Heart left ventricle (tissue), 16 donors: ENCODE results near the gene CLNK. TPM values are rescaled to one million over a fixed set of nuclear protein-coding genes. Genes with fewer than 3 reads are reported as not detected.

Experiments used
- ATAC-seq, 4 donors: fragments of 200-7000 bp; cut with Tn5 transposase; one replicate each; pipeline ENCODE4 v1.9.1; 2020 to 2022; ENCODE audit warnings: moderate library complexity in 4 of 4, mild to moderate bottlenecking in 3 of 4, moderate number of reproducible peaks in 1 of 4
- DNase-seq, 5 donors: peaks; one replicate each; pipeline ENCODE4 v3.0.0-alpha.2; 2020
- H3K27ac ChIP-seq, 12 donors: fragments of 200-600 bp; sonication (generic) in 4 of 12; one replicate each; pipeline versions ENCODE4 v1.5.0 to v1.8.0; 2016 to 2022; ENCODE audit warnings: mild to moderate bottlenecking in 2 of 12
- H3K27me3 ChIP-seq, 9 donors: fragments of 200-600 bp; sonication (generic) in 2 of 9; one replicate each; pipeline versions ENCODE4 v1.5.1 to v1.8.0; 2016 to 2022; ENCODE audit warnings: mild to moderate bottlenecking in 3 of 9
- H3K36me3 ChIP-seq, 9 donors: fragments of 200-600 bp; sonication (generic) in 2 of 9; one replicate each; pipeline versions ENCODE4 v1.5.0 to v1.8.0; 2018 to 2022; ENCODE audit warnings: mild to moderate bottlenecking in 2 of 9
- H3K4me1 ChIP-seq, 12 donors: fragments of 200-600 bp; sonication (generic) in 4 of 12; one replicate each; pipeline versions ENCODE4 v1.5.0 to v1.8.0; 2016 to 2022; ENCODE audit warnings: mild to moderate bottlenecking in 3 of 12
- H3K4me3 ChIP-seq, 12 donors: fragments of 200-600 bp; sonication (generic) in 4 of 12; one replicate each; pipeline versions ENCODE4 v1.5.0 to v1.8.0; 2017 to 2022; ENCODE audit warnings: mild to moderate bottlenecking in 9 of 12, moderate library complexity in 4 of 12
- H3K9me3 ChIP-seq, 12 donors: fragments of 200-600 bp; sonication (generic) in 4 of 12; one replicate each; pipeline versions ENCODE4 v1.5.0 to v1.8.0; 2016 to 2022; ENCODE audit warnings: mild to moderate bottlenecking in 1 of 12
- POLR2A ChIP-seq, 2 donors: fragments of 450-650 bp; IDR thresholded peaks; one replicate each; pipeline ENCODE4 v1.6.1; 2017; ENCODE audit warnings: antibody characterized with exemption in 2 of 2, mild to moderate bottlenecking in 2 of 2, moderate library complexity in 2 of 2
- WGBS, 4 donors: extraction: QIAGEN DNeasy Blood & Tissue Kit in 2 of 4; methylation state at CpG; one replicate each; pipeline versions ENCODE4 v1.1.5 to v1.1.7; 2013 to 2018; 5-methylcytosine and 5-hydroxymethylcytosine counted together
- intact Hi-C, 10 donors: fragments of 100-400 bp; cut with DNase I; formaldehyde crosslinking; loops; one replicate each; pipeline versions ENCODE4 v1.11.1 to v1.14.2; 2022
- polyA plus RNA-seq, 2 donors: library from polyadenylated mRNA; stranded (reverse); fragments of 200-250 nt; gene quantifications; one replicate each; pipeline ENCODE4 v1.2.3, GENCODE V29; 2013
- total RNA-seq, 9 donors: library from RNA; depleted of rRNA in 2 of 9; stranded (reverse); fragments of >200 nt in 2 of 9; fragmentation: NEBNext Ultra II Directional in 3 of 9; extraction: Animal tissue kit (Norgen Biotek cat#: 25700) in 3 of 9; gene quantifications; one replicate each; pipeline versions ENCODE4 v1.1.0 to v1.2.4, GENCODE V29; 2016 to 2023
- TF ChIP-seq, protein P1 (sequence below), 12 donors: fragments of 200-600 bp; sonication (generic) in 4 of 12; IDR thresholded peaks; one replicate each; pipeline versions ENCODE4 v1.5.0 to v1.8.0; 2018 to 2022; ENCODE audit warnings: antibody characterized with exemption in 12 of 12, mild to moderate bottlenecking in 5 of 12
- donor health status: ischemic (EF 13 %, LVEDD 7.1; RV severe dilation, severe dysfunction).
- donor health status: healthy with polysubstance abuse.
- donor health status: DM: no; HTN: yes; CAD: no.
- donor health status: DM: no; HTN: no; CAD: no.
- donor health status: ischemic (EF 25% LVEDD 6.9; RV normal size, moderate dysfunction).
- donor health status: ischemic (EF 25% LVEDD 5.7; RV mildly dilated, moderate dysfunction).
- donor health status: healthy.
- donor health status: DM: yes; HTN: yes; CAD: no.
- donor health status: ischemic (EF 35%, LVEDD 5.7; RV mildly dilated, moderate dysfunction).
- donor health status: nonischemic (EF 11% LVEDD 7.7; RV severe dilation, severe dysfunction).
- donor health status: DM: yes; HTN: yes; CAD: no.
- donor health status: PGD.
- donor health status: ischemic (EF 29% LVEDD 5.4; RV normal size, mild dysfunction).
- donor health status: nonischemic (EF 23%, LVEDD 6.1; RV moderate dilation, normal function).

CLNK gene
- total and polyA plus RNA-seq, 11 donors, result 0.01 to 0.16 (median 0.11) TPM; not detected in 8

GRCh38 chr4:10701702-10702460 is 17.3 kb upstream of the CLNK start:
- 65 to 70% (median 66%) methylated on average over 7 of the region's 7 CpGs for WGBS, 4 donors
- TF ChIP-seq, protein P1, sequence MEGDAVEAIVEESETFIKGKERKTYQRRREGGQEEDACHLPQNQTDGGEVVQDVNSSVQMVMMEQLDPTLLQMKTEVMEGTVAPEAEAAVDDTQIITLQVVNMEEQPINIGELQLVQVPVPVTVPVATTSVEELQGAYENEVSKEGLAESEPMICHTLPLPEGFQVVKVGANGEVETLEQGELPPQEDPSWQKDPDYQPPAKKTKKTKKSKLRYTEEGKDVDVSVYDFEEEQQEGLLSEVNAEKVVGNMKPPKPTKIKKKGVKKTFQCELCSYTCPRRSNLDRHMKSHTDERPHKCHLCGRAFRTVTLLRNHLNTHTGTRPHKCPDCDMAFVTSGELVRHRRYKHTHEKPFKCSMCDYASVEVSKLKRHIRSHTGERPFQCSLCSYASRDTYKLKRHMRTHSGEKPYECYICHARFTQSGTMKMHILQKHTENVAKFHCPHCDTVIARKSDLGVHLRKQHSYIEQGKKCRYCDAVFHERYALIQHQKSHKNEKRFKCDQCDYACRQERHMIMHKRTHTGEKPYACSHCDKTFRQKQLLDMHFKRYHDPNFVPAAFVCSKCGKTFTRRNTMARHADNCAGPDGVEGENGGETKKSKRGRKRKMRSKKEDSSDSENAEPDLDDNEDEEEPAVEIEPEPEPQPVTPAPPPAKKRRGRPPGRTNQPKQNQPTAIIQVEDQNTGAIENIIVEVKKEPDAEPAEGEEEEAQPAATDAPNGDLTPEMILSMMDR (IDR thresholded peaks at IDR 0.05), result no peak
- TF ChIP-seq POLR2A (IDR thresholded peaks at IDR 0.05), result no peak
- peaks cover 0 to 4% (median 0%) of the 10 kb centered on the region in 12 donors for H3K9me3 ChIP-seq
- ATAC-seq (no peak), DNase-seq (no peak)
- H3K27ac ChIP-seq, result no peak overlapping the region
- intact Hi-C loops, result no loop called here
- no peaks in the 10 kb centered on the region for H3K36me3 ChIP-seq
- no peak overlapping the region for H3K4me3 ChIP-seq
- no peaks in the 10 kb centered on the region for H3K27me3 ChIP-seq
- H3K4me1 ChIP-seq, result no peaks in the 10 kb centered on the region

- Histone ChIP-seq H3K4me1 (no peaks in the 10 kb centered on the region), H3K36me3 (no peaks in the 10 kb centered on the region), H3K27ac (no peak overlapping the region), H3K27me3 (no peaks in the 10 kb centered on the region), H3K9me3 (peaks cover 0 to 4% (median 0%) of the 10 kb centered on the region in 12 donors), H3K4me3 (no peak overlapping the region)
- DNase-seq, result no peak
- ATAC-seq, result no peak
- intact Hi-C loops, result no loop called here
- TF ChIP-seq, protein P1 (IDR thresholded peaks at IDR 0.05), result no peak
- 66 to 81% (median 67%) methylated on average over 3 of the region's 3 CpGs for WGBS, 4 donors
These were observed 16.6 kb upstream of the CLNK start for GRCh38 chr4:10701161-10701560.

- TF ChIP-seq, protein P1 (IDR thresholded peaks at IDR 0.05), result no peak
- no peak for TF ChIP-seq POLR2A (IDR thresholded peaks at IDR 0.05)
- Histone ChIP-seq H3K4me3 (no peak overlapping the region), H3K27ac (no peak overlapping the region), H3K36me3 (no peaks in the 10 kb centered on the region), H3K9me3 (peaks cover 0 to 4% (median 0%) of the 10 kb centered on the region in 12 donors), H3K27me3 (no peaks in the 10 kb centered on the region), H3K4me1 (no peaks in the 10 kb centered on the region)
- WGBS, 4 donors, result 89 to 96% (median 92%) methylated on average over 1 of the region's 1 CpG
- DNase-seq (no peak), ATAC-seq (no peak)
- intact Hi-C loops, result no loop called here
These were observed 13.6 kb upstream of the CLNK start for GRCh38 chr4:10698172-10698571.

- Histone ChIP-seq H3K4me3 (no peak overlapping the region), H3K27me3 (no peaks in the 10 kb centered on the region), H3K27ac (no peak overlapping the region), H3K9me3 (peaks cover 0 to 4% (median 0%) of the 10 kb centered on the region in 12 donors), H3K4me1 (no peaks in the 10 kb centered on the region), H3K36me3 (no peaks in the 10 kb centered on the region)
- 68 to 91% (median 81%) methylated on average over 5 of the region's 5 CpGs for WGBS, 4 donors
- ATAC-seq, result no peak
- TF ChIP-seq, protein P1 (IDR thresholded peaks at IDR 0.05), result no peak
- no peak for TF ChIP-seq POLR2A (IDR thresholded peaks at IDR 0.05)
- intact Hi-C loops, result no loop called here
- no peak for DNase-seq
These were observed 12.5 kb upstream of the CLNK start for GRCh38 chr4:10697086-10697485.
